ENCODE results near the gene EML4.
"Not testable (repeated sequence)": the region's sequence is repeated elsewhere in the genome, so short reads cannot be mapped to it uniquely, and the experiment has no call there.

Gene EML4

DNA sequence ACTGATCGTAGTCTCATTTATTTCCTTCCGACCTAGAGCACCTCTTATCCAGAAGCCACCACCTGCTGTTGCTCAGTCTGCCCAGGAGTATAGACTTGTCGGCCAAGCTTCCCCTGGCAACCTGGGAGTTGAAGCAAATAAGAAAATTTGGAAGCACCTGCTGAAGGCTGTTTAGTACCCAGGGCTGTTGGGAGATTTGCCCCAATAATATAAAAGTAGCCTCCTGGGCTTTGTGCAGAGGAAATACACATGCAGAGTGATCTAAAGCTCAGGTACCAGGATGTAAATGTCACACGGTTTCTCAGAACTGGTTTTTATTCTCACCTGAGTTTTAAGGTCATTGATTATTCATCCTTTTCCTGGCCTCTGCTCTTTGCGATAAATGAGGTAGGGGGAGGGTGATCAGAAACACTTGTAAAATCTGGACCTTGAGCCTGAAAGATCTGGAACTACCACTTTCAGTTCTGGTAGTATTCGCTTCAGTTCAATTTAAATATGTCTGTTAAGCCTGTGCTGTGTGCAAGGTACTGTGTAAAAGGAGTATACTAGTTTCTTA, 192.7 kb downstream of the EML4 start:
- no peak for DNase-seq

DNA sequence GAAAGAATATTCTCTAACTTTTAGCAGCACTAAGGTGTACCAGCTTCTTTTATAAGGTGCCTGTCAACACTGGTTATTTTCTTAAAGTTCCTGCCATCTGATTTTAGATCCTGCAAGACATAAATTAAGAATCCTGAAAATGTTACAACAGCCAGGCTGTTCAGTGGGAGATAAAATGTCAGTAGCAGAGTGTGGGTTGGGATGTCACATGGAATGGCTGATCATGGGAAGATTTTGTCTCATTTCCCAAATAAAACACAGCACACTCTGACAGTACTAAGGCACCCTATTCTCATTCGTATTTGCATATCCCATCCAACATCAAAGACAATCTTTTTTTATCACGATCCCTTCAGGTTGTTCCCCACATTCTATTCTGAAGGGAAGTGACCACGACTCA, 194.3 kb downstream of the EML4 start:
- no peak for DNase-seq

DNA sequence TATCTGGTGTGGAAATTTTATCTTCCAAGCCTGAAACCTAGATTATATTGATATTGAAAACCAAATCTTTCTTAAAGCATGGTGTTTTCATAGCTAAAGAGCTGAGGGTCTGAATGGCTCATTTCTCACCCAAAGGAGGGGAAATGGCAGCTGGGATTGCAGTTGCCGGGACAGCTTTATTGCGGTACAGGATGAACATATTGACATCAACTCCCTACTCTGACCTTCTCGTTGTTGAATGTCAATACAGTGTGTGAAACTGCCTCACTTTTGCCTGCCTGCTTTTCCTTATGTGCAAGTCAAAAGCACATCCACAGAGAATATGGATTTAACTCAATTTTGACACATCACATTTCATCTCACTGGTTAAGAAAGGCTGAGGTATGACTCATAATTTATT, 195.5 kb downstream of the EML4 start:
- no peak for DNase-seq

DNA sequence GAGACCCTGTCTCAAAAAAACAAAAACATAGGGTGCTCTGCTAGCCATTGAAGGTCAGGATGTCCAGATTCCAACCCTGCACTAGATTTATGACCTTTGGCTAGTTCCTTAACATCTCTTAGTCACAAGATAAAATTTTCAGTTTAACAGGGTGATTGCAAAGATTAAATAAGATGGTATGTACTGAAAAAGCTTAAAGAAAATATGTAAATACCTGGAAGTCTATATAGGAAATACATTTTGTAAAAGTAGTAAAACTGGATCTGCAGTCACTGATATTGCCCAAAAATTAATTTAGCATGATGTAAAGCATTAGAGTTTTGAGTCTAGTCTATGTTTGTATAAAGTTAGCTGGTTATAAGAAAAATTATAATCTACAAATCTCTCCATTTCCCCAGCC, 197.3 kb downstream of the EML4 start:
- no peak for DNase-seq

DNA sequence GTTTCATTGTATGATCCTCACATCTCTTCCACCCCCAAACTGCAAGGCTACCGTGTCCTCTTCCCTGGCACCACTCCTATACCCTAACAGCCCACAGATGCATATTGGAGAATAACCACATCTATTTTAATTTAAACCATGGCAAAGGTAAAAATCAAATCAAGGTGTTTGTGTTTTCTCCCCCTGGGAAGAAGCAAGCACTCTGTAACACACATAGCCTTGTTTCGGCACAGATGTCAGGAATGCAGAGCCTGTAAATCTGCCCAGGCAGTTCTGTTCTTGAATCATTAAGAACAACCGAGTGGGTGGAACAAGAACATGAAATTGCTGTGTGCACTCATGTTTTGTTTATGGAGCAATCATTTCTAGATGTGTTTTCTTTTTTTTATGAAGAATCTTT, 198.7 kb downstream of the EML4 start:
- DNase-seq: no peak

DNA sequence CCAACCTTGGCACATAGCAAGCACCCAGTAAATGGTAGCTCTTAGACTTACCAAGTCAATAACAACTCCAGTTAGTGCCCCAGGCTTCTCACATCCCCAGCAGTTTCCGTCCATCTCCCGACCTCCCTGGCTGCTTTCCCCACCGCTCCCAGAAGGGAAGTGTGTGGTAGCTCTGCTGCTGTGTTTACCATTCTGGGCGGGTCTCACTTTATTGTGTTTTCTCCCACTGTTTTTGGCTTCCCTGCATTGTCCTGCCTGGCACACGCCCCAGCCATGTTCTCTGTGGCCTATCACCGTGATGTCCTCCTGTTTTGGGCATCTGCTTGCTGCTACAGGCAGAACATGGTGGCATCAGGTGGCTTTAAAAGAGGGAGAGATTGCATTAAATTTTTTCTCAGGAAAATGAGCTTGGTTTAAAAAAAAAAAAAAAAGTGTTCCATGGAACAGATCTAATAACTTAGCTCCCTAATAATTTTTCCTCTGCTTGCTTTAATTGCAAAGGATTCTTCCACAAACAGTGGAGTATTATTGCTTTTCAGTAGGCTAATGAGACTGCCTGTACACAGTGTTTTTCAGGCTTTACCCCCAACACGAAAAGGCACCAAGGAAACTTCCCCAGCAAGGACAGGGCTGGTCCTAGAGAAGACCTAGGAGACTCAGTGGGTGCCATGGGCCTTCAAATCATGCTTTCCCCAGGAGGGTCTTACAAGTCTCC, 199.8 kb downstream of the EML4 start:
- no peak for DNase-seq

DNA sequence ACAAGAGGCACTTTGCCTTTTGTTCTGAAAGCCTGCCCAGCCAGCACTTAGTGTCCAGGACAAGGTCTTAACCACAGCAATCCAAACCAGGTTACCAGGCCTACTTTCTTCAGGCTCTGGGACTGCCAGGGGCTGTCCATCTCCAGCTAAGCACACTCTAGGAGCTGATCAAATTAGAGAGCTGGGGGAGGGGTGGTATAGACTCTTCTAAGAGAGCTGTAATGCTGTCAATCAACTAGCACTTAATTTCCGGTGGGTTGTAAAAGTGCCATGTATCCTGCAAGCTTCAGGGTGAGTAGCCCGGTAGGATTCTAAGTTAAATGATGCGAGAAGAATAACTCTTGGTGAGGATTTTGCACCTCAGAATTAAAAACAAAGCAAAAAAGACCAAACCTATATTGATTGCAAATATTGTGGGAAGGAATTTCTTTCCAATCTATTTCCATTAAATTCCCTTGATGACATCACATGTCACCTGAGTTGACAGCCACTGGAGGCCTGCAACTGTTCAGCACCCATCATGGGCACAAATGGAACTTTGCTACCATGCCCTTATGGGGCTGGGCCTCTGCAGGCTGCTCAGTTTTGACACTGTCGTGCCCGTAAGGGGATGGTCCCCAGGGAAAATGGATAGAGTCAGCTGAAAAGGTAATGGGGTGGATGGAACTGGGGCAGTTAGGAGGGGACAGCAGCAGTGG, 200.5 kb downstream of the EML4 start:
- DNase-seq: no peak

DNA sequence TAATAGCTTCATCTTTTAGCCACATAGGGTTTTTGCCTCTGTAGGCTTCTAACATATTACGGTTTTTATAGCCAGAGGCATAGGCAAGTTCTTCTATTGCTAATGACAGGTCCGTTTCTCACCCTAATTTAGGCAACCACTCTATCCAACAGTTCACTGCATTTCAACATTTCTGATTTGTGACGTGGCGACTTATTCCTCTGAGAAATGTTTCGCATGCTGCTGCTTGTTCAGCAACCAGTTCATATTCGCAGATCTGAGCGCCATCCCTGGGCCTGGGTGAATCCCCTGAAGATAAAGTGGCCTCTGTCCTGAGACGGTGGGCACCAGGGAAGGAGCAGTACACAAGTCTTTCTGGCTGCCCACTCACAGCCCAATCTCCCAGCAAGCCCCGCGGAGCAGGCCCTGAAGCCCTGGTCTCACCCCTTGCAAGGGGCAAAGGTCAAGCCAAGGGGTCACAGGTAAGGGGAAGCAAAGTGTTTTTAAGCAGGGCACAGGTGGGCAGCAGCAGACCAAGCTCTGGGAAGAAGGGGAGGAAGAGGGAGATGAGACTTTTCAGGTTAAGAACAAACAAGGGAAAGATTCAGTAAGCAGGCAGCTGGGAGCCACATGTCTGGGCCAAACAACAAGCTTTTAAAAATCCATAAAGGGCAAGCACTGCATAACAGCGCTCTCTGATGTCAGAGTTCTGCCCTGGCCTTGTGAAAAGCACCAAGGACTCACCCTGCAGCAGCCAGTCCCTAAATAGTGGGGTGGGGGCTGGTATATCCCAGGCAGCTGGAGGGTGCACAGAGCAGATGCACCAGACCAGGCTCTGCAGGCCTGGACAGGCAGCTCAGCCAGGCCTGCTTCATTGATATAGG, 202.7 kb downstream of the EML4 start:
- no peak for DNase-seq

DNA sequence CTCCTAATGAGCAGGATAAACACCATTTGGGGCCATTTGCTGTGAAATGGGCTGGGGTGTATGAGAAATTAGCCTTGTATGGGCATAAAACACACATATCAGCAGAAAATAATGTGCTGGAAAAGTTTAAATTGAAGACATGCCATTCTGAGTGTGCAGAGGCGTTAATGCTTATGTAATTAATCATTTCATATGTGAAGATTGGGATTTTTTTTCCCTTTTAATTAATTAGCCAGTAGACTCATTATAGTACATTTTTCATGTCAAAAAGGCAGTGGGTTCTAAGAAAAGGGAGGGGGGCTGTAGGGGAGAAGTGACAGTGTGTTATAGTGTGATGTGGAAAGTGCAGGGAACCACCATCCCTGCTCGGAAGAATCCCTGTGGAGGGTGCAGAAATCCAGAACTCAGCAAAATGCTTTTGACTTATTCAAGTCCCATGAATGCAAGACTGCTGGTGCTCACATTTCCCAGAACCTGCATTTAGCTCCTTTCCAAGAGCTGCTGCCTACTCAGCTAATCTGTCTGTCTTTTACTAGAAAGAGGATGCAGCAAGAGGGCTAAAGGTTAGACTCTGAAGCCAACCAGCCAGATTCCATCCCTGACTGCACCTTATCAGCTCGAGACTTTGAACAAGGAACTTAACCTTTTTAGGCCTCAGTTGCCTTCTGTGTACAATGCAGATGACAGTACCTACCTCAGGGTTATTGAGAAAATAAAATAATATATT, 203.5 kb downstream of the EML4 start:
- DNase-seq: no peak

DNA sequence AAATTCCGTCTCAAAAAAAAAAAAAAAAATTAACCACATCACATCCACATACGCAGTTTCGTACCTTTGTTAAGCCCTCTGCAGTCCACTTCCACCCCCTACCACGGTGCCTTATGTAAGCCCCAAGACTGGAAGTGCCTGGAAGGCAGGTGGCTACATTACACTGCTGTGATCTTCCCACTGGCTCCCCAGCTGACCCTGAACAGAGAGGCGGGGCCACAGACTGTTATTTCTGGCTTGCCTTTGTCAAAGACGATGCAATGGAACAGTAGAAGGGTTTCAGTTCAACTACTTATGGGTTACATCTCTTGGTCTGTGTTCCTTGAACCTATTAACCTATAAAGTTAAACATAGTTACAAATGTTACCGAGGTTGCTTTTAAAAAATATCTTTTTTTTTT, 207.6 kb downstream of the EML4 start:
- DNase-seq: no peak

DNA sequence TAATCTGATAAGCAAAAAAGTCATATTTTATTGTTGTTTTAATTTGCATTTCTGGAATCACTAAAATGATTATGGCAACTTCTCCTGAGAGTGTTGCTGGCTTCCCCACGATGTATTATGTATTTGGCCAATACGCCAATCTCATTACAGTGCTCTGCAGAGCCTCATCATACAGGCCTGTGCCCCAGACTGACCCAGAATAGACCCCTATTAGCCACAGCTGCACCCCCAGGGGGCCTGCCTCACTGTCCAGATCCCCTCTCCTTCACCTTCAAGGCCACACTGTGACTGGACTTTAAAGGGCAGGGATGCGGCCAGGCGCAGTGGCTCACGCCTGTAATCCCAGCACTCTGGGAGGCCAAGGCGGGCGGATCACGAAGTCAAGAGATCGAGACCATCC, 209.3 kb downstream of the EML4 start:
- DNase-seq: no peak

DNA sequence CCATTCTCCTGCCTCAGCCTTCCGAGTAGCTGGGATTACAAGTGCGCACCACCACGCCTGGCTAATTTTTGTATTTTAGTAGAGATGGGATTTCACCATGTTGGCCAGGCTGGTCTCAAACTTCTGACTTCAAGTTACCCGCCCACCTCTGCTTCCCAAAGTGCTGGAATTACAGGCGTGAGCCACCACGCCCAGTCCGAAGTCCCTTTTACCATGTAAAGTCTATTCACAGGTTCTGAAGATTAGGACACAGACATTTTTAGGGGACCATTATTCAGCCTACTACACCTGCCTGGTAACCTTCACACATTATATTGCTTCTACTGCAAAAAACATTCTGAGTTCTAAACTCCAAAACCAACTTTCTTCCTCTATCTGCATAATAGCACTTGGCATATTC, 210.9 kb downstream of the EML4 start:
- DNase-seq: not testable (repeated sequence)

DNA sequence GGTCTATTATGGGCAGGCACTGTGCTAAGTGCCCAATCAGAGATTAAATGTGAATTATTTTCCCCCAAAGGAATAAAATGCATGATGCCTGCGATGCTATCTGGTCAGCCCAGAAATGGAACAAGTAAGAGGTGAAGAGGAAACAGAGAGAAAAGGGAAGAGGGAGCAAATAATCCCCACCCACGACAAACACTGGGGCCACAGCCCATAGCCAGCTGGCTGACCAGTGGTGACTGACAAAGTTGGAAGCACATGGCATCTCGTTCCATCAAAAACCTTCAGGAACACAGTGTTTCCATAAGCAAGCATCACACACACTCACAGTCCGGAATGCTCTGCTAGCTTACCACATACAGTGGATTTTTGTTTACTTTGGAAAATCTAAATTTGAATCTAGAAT, 213.0 kb downstream of the EML4 start:
- no peak for DNase-seq
